Measurements from ENCODE around the gene TEKT5. TPM values are rescaled to one million over a fixed set of nuclear protein-coding genes. Genes with fewer than 3 reads are reported as not detected.

TEKT5 gene
- polyA plus RNA-seq, 3 donors, result 0.16 TPM; not detected in 2

- Histone ChIP-seq H3K27ac (ENCODE audit: low read depth in 1 of 2, low read length in 2 of 2) (no peak overlapping the region), H3K4me1 (ENCODE audit: control insufficient read depth in 1 of 2, insufficient read depth in 2 of 2, low read length in 2 of 2) (peaks cover 14 to 28% of the 10 kb centered on the region in 2 donors), H2AFZ (ENCODE audit: insufficient read depth, low read depth, low read length, poor library complexity, severe bottlenecking) (no peak overlapping the region), H3K4me2 (replicated peaks; ENCODE audit: extremely low read depth, low read length, poor library complexity, severe bottlenecking) (peak overlapping the region; percentile 69), H3K79me2 (ENCODE audit: insufficient read depth, low read length) (no peaks in the 10 kb centered on the region), H3K4me3 (replicated peaks in 1 of 3; ENCODE audit: low read depth in 2 of 3, low read length in 3 of 3) (peak overlapping the region in 1 of 3 experiments; percentile 60), H3K27me3 (ENCODE audit: control insufficient read depth in 2 of 2, insufficient read depth in 2 of 2, low read length in 2 of 2) (peaks cover 0 to 2% of the 10 kb centered on the region in 2 donors), H3K9me3 (replicated peaks in 1 of 2; ENCODE audit: control insufficient read depth in 1 of 2, insufficient read depth in 1 of 2, low read length in 2 of 2) (no peaks in the 10 kb centered on the region), H3K9ac (ENCODE audit: insufficient read depth, low read length, poor library complexity, severe bottlenecking) (no peak overlapping the region), H4K20me1 (ENCODE audit: insufficient read depth, low read length) (no peaks in the 10 kb centered on the region), H3K36me3 (replicated peaks in 1 of 2; ENCODE audit: control insufficient read depth in 1 of 2, insufficient read depth in 2 of 2, low read length in 2 of 2) (no peaks in the 10 kb centered on the region)
- no peak for DNase-seq
- Mint-ChIP-seq H3K36me3 (no peaks in the 10 kb centered on the region), H3K9me3 (peaks cover 0 to 3% (median 0%) of the 10 kb centered on the region in 7 donors), H3K27ac (peak overlapping the region in 3 of 7 donors; percentile 38 to 76 (median 62)), H3K4me3 (no peak overlapping the region), H3K4me1 (peaks cover 17% of the 10 kb centered on the region), H3K27me3 (ENCODE audit: low read depth in 3 of 3) (peaks cover 2 to 16% (median 14%) of the 10 kb centered on the region in 3 donors)
- TF ChIP-seq, protein P1, sequence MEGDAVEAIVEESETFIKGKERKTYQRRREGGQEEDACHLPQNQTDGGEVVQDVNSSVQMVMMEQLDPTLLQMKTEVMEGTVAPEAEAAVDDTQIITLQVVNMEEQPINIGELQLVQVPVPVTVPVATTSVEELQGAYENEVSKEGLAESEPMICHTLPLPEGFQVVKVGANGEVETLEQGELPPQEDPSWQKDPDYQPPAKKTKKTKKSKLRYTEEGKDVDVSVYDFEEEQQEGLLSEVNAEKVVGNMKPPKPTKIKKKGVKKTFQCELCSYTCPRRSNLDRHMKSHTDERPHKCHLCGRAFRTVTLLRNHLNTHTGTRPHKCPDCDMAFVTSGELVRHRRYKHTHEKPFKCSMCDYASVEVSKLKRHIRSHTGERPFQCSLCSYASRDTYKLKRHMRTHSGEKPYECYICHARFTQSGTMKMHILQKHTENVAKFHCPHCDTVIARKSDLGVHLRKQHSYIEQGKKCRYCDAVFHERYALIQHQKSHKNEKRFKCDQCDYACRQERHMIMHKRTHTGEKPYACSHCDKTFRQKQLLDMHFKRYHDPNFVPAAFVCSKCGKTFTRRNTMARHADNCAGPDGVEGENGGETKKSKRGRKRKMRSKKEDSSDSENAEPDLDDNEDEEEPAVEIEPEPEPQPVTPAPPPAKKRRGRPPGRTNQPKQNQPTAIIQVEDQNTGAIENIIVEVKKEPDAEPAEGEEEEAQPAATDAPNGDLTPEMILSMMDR (IDR thresholded peaks at IDR 0.05), result no peak
- 83% methylated on average over 5 of the region's 6 CpGs for WGBS (ENCODE audit: insufficient coverage)
- intact Hi-C loops (cut with micrococcal nuclease), result loop anchor here in 1 of 2 donors (10.0 kb wide), 1 partner anchor 245 kb away; no protein-coding TSS in a partner anchor
Measured at GRCh38 chr16:10620120-10620519, 74.6 kb downstream of the TEKT5 start.

DNA sequence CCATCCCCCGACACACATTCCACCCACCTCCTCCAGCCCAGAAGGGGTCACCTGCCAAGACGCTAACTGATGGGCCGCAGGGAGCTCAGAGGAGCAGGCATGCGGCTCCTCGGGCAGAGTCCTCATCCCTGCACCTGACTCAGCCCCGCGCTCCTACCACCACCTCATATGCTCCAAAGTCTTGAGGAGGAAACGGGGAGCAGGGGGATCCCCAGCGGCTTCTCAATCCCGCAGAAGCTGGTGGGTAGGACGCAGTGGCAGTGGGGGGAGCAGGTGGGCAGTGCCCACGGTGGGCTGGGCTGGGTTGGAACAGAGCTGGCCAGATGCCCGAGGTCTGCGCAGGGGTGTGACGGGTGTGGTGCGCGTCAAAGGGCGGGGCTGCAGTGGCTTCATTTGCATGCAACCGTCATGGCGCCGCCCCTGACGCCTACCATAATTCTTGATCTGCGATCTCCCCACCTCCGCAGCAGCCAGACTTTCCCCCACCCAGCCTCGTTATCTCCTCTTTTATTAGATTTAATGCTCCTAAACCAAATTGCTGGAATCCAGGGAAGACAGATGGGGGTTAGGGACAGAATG lies 75.4 kb downstream of the TEKT5 start:
- no peaks in the 10 kb centered on the region for H3K36me3 Mint-ChIP-seq
- 49% methylated on average over 11 of the region's 25 CpGs for WGBS (ENCODE audit: insufficient coverage)
- TF ChIP-seq, protein P1 (IDR thresholded peaks at IDR 0.05), result no peak
- H3K4me3 ChIP-seq (replicated peaks in 1 of 3; ENCODE audit: low read depth in 2 of 3, low read length in 3 of 3), result peak overlapping the region; percentile 1 to 60 (median 9)
- H3K79me2 ChIP-seq (ENCODE audit: insufficient read depth, low read length), result no peaks in the 10 kb centered on the region
- no peak overlapping the region for H3K27ac ChIP-seq (ENCODE audit: low read depth in 1 of 2, low read length in 2 of 2)
- peak overlapping the region in 5 of 7 donors; percentile 53 to 89 (median 79) for H3K27ac Mint-ChIP-seq
- peak overlapping the region; percentile 69 for H3K4me2 ChIP-seq (replicated peaks; ENCODE audit: extremely low read depth, low read length, poor library complexity, severe bottlenecking)
- H3K9me3 Mint-ChIP-seq, result peaks cover 0 to 3% (median 0%) of the 10 kb centered on the region in 7 donors
- no peaks in the 10 kb centered on the region for H4K20me1 ChIP-seq (ENCODE audit: insufficient read depth, low read length)
- H3K4me1 Mint-ChIP-seq, result peaks cover 15% of the 10 kb centered on the region
- no peaks in the 10 kb centered on the region for H3K9me3 ChIP-seq (replicated peaks in 1 of 2; ENCODE audit: control insufficient read depth in 1 of 2, insufficient read depth in 1 of 2, low read length in 2 of 2)
- H3K4me1 ChIP-seq (ENCODE audit: control insufficient read depth in 1 of 2, insufficient read depth in 2 of 2, low read length in 2 of 2), result peaks cover 17 to 28% of the 10 kb centered on the region in 2 donors
- peak overlapping the region; percentile 75 to 80 for H3K4me3 Mint-ChIP-seq
- H3K9ac ChIP-seq (ENCODE audit: insufficient read depth, low read length, poor library complexity, severe bottlenecking), result peak overlapping the region; percentile 39
- H3K27me3 Mint-ChIP-seq (ENCODE audit: low read depth in 3 of 3), result peaks cover 2 to 16% (median 14%) of the 10 kb centered on the region in 3 donors
- H3K27me3 ChIP-seq (ENCODE audit: control insufficient read depth in 2 of 2, insufficient read depth in 2 of 2, low read length in 2 of 2), result peaks cover 0 to 2% of the 10 kb centered on the region in 2 donors
- peak; percentile 45 to 63 (median 53) for DNase-seq
- intact Hi-C loops (cut with micrococcal nuclease), result no loop called here
- no peaks in the 10 kb centered on the region for H3K36me3 ChIP-seq (replicated peaks in 1 of 2; ENCODE audit: control insufficient read depth in 1 of 2, insufficient read depth in 2 of 2, low read length in 2 of 2)
- H2AFZ ChIP-seq (ENCODE audit: insufficient read depth, low read depth, low read length, poor library complexity, severe bottlenecking), result peak overlapping the region; percentile 57
